ENCODE data around the gene GFPT1. TPM values are rescaled to one million over a fixed set of nuclear protein-coding genes. Genes with fewer than 3 reads are reported as not detected.

The GFPT1 gene
- total RNA-seq, 2 donors from 2014 or later, result 31.6 to 34.6 TPM

GRCh38 chr2:69297216-69297615, 89.8 kb downstream of the GFPT1 start:
- Histone ChIP-seq H3K4me1 (no peaks in the 10 kb centered on the region), H3K27me3 (no peaks in the 10 kb centered on the region), H3K27ac (no peak overlapping the region), H3K36me3 (replicated peaks in 1 of 2; ENCODE audit: insufficient read depth in 1 of 2, low read depth in 2 of 2) (no peaks in the 10 kb centered on the region), H3K4me3 (no peak overlapping the region), H3K9me3 (no peaks in the 10 kb centered on the region)
- no peak for DNase-seq
- intact Hi-C loops (cut with DNase I), result loop anchor here (5.0 kb wide), 1 partner anchor 265 kb away; no protein-coding TSS in a partner anchor
- no peak for ATAC-seq
- 82 to 89% methylated on average over 5 to 12 of the region's 12 CpGs for WGBS, 2 donors
- TF ChIP-seq, protein P1, sequence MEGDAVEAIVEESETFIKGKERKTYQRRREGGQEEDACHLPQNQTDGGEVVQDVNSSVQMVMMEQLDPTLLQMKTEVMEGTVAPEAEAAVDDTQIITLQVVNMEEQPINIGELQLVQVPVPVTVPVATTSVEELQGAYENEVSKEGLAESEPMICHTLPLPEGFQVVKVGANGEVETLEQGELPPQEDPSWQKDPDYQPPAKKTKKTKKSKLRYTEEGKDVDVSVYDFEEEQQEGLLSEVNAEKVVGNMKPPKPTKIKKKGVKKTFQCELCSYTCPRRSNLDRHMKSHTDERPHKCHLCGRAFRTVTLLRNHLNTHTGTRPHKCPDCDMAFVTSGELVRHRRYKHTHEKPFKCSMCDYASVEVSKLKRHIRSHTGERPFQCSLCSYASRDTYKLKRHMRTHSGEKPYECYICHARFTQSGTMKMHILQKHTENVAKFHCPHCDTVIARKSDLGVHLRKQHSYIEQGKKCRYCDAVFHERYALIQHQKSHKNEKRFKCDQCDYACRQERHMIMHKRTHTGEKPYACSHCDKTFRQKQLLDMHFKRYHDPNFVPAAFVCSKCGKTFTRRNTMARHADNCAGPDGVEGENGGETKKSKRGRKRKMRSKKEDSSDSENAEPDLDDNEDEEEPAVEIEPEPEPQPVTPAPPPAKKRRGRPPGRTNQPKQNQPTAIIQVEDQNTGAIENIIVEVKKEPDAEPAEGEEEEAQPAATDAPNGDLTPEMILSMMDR (IDR thresholded peaks at IDR 0.05), result no peak
- TF ChIP-seq POLR2A (IDR thresholded peaks at IDR 0.05), result no peak

DNA sequence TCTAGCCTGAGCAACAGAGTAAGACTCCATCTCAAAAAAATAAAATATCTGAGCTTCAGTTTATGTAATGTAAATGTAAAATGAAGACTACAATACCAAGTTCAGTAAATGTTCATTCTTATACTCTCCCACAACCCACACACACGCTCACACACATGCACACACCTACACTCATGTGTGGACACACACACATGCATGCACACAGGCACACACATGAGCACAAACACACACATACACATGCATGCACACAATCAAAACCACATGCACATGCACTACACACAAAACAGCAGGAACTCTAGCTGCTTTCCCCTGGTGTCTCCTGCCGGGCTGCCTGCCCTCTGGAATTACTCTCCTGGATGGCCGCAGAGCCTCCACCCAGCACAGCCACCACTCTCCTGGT, 90.6 kb downstream of the GFPT1 start:
- 90% methylated on average over 3 of the region's 3 CpGs for WGBS, 2 donors
- no peak overlapping the region for H3K4me3 ChIP-seq
- H3K4me1 ChIP-seq, result peaks cover under 1% of the 10 kb centered on the region
- ATAC-seq (no peak), DNase-seq (no peak)
- no peak overlapping the region for H3K27ac ChIP-seq
- no peak for TF ChIP-seq POLR2A (IDR thresholded peaks at IDR 0.05)
- TF ChIP-seq, protein P1 (IDR thresholded peaks at IDR 0.05), result no peak
- no peaks in the 10 kb centered on the region for H3K27me3 ChIP-seq
- intact Hi-C loops (cut with DNase I), result loop anchor here (5.0 kb wide), 1 partner anchor 264 kb away; no protein-coding TSS in a partner anchor
- H3K9me3 ChIP-seq, result no peaks in the 10 kb centered on the region
- H3K36me3 ChIP-seq (replicated peaks in 1 of 2; ENCODE audit: insufficient read depth in 1 of 2, low read depth in 2 of 2), result no peaks in the 10 kb centered on the region

- Histone ChIP-seq H3K4me3 (no peak overlapping the region), H3K9me3 (no peaks in the 10 kb centered on the region), H3K27ac (peak overlapping the region in 1 of 4 donors; percentile 22), H3K4me1 (peaks cover 6% of the 10 kb centered on the region), H3K36me3 (replicated peaks in 1 of 2; ENCODE audit: insufficient read depth in 1 of 2, low read depth in 2 of 2) (no peaks in the 10 kb centered on the region), H3K27me3 (no peaks in the 10 kb centered on the region)
- DNase-seq, result no peak
- intact Hi-C loops (cut with DNase I), result no loop called here
- WGBS, 2 donors, result 68 to 70% methylated on average over 3 of the region's 3 CpGs
- ATAC-seq, result no peak
- no peak for TF ChIP-seq POLR2A (IDR thresholded peaks at IDR 0.05)
- TF ChIP-seq, protein P1 (IDR thresholded peaks at IDR 0.05), result no peak
These were observed 94.8 kb downstream of the GFPT1 start for GRCh38 chr2:69292256-69292655.

DNA sequence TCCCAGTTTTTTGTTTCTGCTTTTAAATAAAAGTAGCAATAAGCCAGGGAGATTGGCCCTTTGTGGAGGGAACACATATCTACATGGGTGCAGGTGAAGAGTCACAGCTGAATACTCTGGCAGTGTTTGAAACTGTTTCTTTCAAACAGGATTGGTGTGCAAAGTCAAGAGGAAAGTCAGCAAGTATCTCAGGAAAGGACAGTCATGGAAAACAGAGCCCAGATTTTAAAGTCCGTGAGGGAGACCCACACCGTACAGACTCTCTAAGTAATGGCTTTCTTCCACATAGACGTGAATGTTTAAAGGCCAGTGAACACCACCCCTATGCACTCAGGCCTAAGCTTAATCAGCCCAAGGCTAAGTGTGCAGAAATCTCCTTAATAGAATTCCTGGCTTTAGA, 95.3 kb downstream of the GFPT1 start:
- 84 to 85% methylated on average over 3 of the region's 3 CpGs for WGBS, 2 donors
- TF ChIP-seq, protein P1 (IDR thresholded peaks at IDR 0.05), result no peak
- TF ChIP-seq POLR2A (IDR thresholded peaks at IDR 0.05), result no peak
- no peak overlapping the region for H3K4me3 ChIP-seq
- ATAC-seq (no peak), DNase-seq (no peak)
- no peaks in the 10 kb centered on the region for H3K9me3 ChIP-seq
- H3K4me1 ChIP-seq, result peaks cover 6% of the 10 kb centered on the region
- peak overlapping the region in 2 of 4 donors; percentile 22 to 58 for H3K27ac ChIP-seq
- no peaks in the 10 kb centered on the region for H3K27me3 ChIP-seq
- intact Hi-C loops (cut with DNase I), result no loop called here
- H3K36me3 ChIP-seq (replicated peaks in 1 of 2; ENCODE audit: insufficient read depth in 1 of 2, low read depth in 2 of 2), result no peaks in the 10 kb centered on the region

GRCh38 chr2:69291004-69291650, 95.9 kb downstream of the GFPT1 start:
- intact Hi-C loops (cut with DNase I), result no loop called here
- H3K27ac ChIP-seq, result peak overlapping the region in 2 of 4 donors; percentile 22 to 58

More at GRCh38 chr2:69291004-69291650, 95.9 kb downstream of the GFPT1 start:
- Histone ChIP-seq H3K27me3 (no peaks in the 10 kb centered on the region), H3K4me1 (peaks cover 6% of the 10 kb centered on the region), H3K4me3 (no peak overlapping the region), H3K9me3 (no peaks in the 10 kb centered on the region), H3K36me3 (replicated peaks in 1 of 2; ENCODE audit: insufficient read depth in 1 of 2, low read depth in 2 of 2) (no peaks in the 10 kb centered on the region)
- peak; percentile 65 for ATAC-seq
- TF ChIP-seq, protein P1 (IDR thresholded peaks at IDR 0.05), result no peak
- TF ChIP-seq POLR2A (IDR thresholded peaks at IDR 0.05), result no peak
- DNase-seq, result peak in 1 of 4 donors; percentile 42

Data from body of pancreas (tissue), 4 donors.